GM19395 (cell line): Measurements from ENCODE around the gene PHACTR2.
"Not testable (repeated sequence)": the region's sequence is repeated elsewhere in the genome, so short reads cannot be mapped to it uniquely, and the experiment has no call there.

Source experiments
- ATAC-seq: cut with Tn5 transposase; IDR thresholded peaks from one replicate; pipeline ENCODE4 v1.9.1; 2021; ENCODE audit warnings: mild to moderate bottlenecking, moderate library complexity; ENCODE audit not compliant: unreplicated experiment

PHACTR2 gene

GRCh38 chr6:143738072-143738690, 60.4 kb downstream of the PHACTR2 start:
- not testable (repeated sequence) for ATAC-seq

GRCh38 chr6:143739341-143739851, 61.6 kb downstream of the PHACTR2 start:
- ATAC-seq = no peak

- no peak for ATAC-seq
Measured at GRCh38 chr6:143740213-143740612, 62.4 kb downstream of the PHACTR2 start.

GRCh38 chr6:143741480-143741879, 63.7 kb downstream of the PHACTR2 start:
- no peak for ATAC-seq

GRCh38 chr6:143742070-143742954, 64.5 kb downstream of the PHACTR2 start:
- no peak for ATAC-seq

GRCh38 chr6:143742955-143743255, 65.1 kb downstream of the PHACTR2 start:
- ATAC-seq = no peak

GRCh38 chr6:143743301-143744166, 65.8 kb downstream of the PHACTR2 start:
- no peak for ATAC-seq

- ATAC-seq = no peak
Measured at GRCh38 chr6:143744551-143745165, 66.9 kb downstream of the PHACTR2 start.

- ATAC-seq = no peak
Measured at GRCh38 chr6:143745166-143746133, 67.7 kb downstream of the PHACTR2 start.

- no peak for ATAC-seq
Measured at GRCh38 chr6:143746202-143747119, 68.7 kb downstream of the PHACTR2 start.

GRCh38 chr6:143747347-143747842, 69.6 kb downstream of the PHACTR2 start:
- no peak for ATAC-seq

- ATAC-seq = no peak
Measured at GRCh38 chr6:143749891-143750290, 72.1 kb downstream of the PHACTR2 start.

GRCh38 chr6:143750877-143751276, 73.1 kb downstream of the PHACTR2 start:
- no peak for ATAC-seq

GRCh38 chr6:143752459-143752858, 74.7 kb downstream of the PHACTR2 start:
- no peak for ATAC-seq

GRCh38 chr6:143753678-143754077, 75.9 kb downstream of the PHACTR2 start:
- ATAC-seq = no peak

- no peak for ATAC-seq
Measured at GRCh38 chr6:143754204-143754603, 76.4 kb downstream of the PHACTR2 start.

GRCh38 chr6:143755301-143755744, 77.6 kb downstream of the PHACTR2 start:
- no peak for ATAC-seq

GRCh38 chr6:143757346-143757832, 79.6 kb downstream of the PHACTR2 start:
- ATAC-seq = no peak
